Osteocyte (in vitro differentiated cells): ENCODE measurements around the gene SLC17A9. TPM values are rescaled to one million over a fixed set of nuclear protein-coding genes. Genes with fewer than 3 reads are reported as not detected.

Source experiments
- DNase-seq: peaks from one replicate; pipeline ENCODE4 v3.0.0; 2021; ENCODE audit warnings: mixed read lengths; ENCODE audit not compliant: unreplicated experiment; ENCODE audit errors: extremely low spot score
- H3K27ac Mint-ChIP-seq: one replicate; pipeline ENCODE4 v1.8.0; 2021; ENCODE audit warnings: mild to moderate bottlenecking, mixed read lengths; ENCODE audit not compliant: unreplicated experiment
- H3K27me3 Mint-ChIP-seq: one replicate; pipeline ENCODE4 v1.8.0; 2021; ENCODE audit warnings: mixed read lengths; ENCODE audit not compliant: unreplicated experiment
- H3K36me3 Mint-ChIP-seq: one replicate; pipeline ENCODE4 v1.8.0; 2021; ENCODE audit warnings: mixed read lengths; ENCODE audit not compliant: unreplicated experiment
- H3K4me1 Mint-ChIP-seq: one replicate; pipeline ENCODE4 v1.8.0; 2021; ENCODE audit warnings: mixed read lengths; ENCODE audit not compliant: unreplicated experiment
- H3K4me3 Mint-ChIP-seq: one replicate; pipeline ENCODE4 v1.8.0; 2021; ENCODE audit warnings: mild to moderate bottlenecking, moderate library complexity, mixed read lengths; ENCODE audit not compliant: unreplicated experiment
- H3K9me3 Mint-ChIP-seq: one replicate; pipeline ENCODE4 v1.8.0; 2021; ENCODE audit warnings: mixed read lengths; ENCODE audit not compliant: unreplicated experiment
- total RNA-seq: library from RNA; stranded (reverse); gene quantifications from 2 replicates; pipeline ENCODE4 v1.2.1, GENCODE V29; 2021
- TF ChIP-seq, protein P1 (sequence below): fragments of 200-600 bp; sonication (generic); IDR thresholded peaks from 2 replicates; pipeline ENCODE4 v1.5.0; 2021; ENCODE audit warnings: antibody characterized with exemption, mild to moderate bottlenecking, moderate library complexity

The SLC17A9 gene
- total RNA-seq, 1 donor from 2014 or later = not detected

DNA sequence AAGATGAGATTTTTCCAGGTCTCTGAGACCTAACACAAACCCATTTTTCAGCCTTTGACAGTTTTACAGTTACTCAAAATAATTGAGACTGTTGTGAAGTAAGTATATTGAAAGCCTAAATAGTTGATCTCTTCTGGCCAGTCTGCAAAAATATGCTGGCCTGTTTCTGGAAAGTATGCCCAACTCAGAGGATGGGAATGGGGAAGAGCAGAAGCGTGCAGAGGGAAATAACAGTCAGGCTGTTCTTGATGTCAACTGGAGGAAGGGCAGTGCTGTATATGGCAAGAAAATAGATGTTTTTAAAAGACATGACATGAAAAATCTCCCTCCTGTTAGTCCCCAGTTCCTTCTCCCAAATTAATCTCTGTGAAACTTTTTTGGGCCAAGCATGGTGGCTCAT, 10.7 kb upstream of the SLC17A9 start:
- Mint-ChIP-seq H3K4me3 (no peak overlapping the region), H3K27ac (no peak overlapping the region), H3K4me1 (peaks cover 24% of the 10 kb centered on the region), H3K27me3 (no peaks in the 10 kb centered on the region), H3K9me3 (no peaks in the 10 kb centered on the region), H3K36me3 (peaks cover 24% of the 10 kb centered on the region)
- no peak for DNase-seq
- TF ChIP-seq, protein P1, sequence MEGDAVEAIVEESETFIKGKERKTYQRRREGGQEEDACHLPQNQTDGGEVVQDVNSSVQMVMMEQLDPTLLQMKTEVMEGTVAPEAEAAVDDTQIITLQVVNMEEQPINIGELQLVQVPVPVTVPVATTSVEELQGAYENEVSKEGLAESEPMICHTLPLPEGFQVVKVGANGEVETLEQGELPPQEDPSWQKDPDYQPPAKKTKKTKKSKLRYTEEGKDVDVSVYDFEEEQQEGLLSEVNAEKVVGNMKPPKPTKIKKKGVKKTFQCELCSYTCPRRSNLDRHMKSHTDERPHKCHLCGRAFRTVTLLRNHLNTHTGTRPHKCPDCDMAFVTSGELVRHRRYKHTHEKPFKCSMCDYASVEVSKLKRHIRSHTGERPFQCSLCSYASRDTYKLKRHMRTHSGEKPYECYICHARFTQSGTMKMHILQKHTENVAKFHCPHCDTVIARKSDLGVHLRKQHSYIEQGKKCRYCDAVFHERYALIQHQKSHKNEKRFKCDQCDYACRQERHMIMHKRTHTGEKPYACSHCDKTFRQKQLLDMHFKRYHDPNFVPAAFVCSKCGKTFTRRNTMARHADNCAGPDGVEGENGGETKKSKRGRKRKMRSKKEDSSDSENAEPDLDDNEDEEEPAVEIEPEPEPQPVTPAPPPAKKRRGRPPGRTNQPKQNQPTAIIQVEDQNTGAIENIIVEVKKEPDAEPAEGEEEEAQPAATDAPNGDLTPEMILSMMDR = no peak

DNA sequence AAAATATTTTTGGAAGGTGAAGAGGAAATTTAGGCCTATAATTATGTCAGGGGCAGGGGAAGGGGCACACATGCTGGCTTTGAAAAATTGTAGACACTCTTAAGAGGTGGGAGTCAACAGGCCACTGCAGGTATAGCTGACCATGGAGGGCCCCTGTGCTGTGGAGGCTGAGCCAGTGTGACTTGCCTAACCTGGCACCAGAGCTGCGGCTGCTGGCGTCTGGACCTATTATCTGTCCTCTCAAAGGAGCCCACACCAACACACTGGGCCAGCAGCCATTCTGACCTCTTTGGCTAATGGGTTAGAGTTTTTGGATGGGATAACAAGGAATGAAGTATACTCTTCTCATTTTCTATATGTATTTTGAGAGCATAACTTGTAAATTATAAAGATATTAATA, 10.1 kb upstream of the SLC17A9 start:
- no peaks in the 10 kb centered on the region for H3K9me3 Mint-ChIP-seq
- DNase-seq = no peak
- H3K4me3 Mint-ChIP-seq = no peak overlapping the region

DNA sequence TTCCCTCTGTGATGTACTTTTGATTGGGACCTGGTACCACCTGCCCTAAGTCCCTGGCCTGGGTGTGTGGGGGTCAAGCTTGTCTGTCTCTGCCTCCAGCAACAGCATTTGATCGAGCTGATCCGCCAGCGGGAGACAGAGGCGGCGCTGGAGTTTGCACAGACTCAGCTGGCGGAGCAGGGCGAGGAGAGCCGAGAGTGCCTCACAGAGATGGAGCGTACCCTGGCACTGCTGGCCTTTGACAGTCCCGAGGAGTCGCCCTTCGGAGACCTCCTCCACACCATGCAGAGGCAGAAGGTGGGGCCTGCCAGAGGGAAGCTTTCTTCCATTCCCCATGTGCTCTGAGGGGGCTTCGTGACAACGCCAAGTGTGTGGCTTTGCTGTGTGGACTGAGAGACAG, 9.1 kb upstream of the SLC17A9 start:
- H3K27ac Mint-ChIP-seq = no peak overlapping the region
- H3K4me3 Mint-ChIP-seq = no peak overlapping the region
- peaks cover 20% of the 10 kb centered on the region for H3K4me1 Mint-ChIP-seq
- no peak for DNase-seq
- peaks cover 36% of the 10 kb centered on the region for H3K36me3 Mint-ChIP-seq
- H3K27me3 Mint-ChIP-seq = no peaks in the 10 kb centered on the region
- H3K9me3 Mint-ChIP-seq = no peaks in the 10 kb centered on the region
- TF ChIP-seq, protein P1 = no peak

More for the DNA sequence above, 10.1 kb upstream of the SLC17A9 start:
- Mint-ChIP-seq H3K36me3 (peaks cover 30% of the 10 kb centered on the region), H3K27ac (no peak overlapping the region), H3K4me1 (peaks cover 21% of the 10 kb centered on the region), H3K27me3 (no peaks in the 10 kb centered on the region)
- TF ChIP-seq, protein P1 = no peak

DNA sequence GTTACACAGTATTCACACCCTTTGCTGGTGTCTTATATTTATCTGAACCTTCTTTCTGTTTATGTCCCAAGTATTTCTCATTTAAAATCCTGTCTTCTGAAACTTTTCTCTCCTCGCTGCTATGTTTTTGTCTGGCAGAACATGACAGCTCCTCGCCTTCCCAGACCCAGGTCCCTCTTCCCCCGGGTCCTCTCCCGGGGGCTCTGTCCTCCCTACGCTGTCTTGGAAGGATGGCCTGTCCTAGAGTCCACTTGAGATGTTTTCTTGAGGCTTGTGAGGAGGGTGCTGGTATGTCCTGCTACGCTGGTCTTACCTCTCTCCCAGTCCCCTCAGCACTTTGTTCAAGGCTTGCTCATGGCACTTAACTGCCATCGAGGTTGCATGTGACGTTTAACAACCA, 8.3 kb upstream of the SLC17A9 start:
- H3K4me1 Mint-ChIP-seq = peaks cover 12% of the 10 kb centered on the region
- DNase-seq = no peak
- no peaks in the 10 kb centered on the region for H3K27me3 Mint-ChIP-seq
- TF ChIP-seq, protein P1 = no peak
- peaks cover 43% of the 10 kb centered on the region for H3K36me3 Mint-ChIP-seq
- H3K9me3 Mint-ChIP-seq = no peaks in the 10 kb centered on the region
- H3K27ac Mint-ChIP-seq = no peak overlapping the region
- no peak overlapping the region for H3K4me3 Mint-ChIP-seq

DNA sequence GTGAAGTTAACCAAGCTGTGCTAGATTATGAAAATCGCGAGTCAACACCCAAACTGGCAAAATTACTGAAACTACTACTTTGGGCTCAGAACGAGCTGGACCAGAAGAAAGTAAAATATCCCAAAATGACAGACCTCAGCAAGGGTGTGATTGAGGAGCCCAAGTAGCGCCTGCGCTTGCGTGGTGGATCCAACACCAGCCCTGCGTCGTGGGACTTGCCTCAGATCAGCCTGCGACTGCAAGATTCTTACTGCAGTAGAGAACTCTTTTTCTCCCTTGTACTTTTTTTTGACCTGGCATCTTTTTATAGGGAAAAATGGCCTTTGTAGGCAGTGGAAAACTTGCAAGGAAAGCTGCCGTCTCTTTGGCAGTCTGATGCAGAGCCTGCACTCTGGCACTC, 7.8 kb upstream of the SLC17A9 start:
- TF ChIP-seq, protein P1 = no peak
- no peaks in the 10 kb centered on the region for H3K9me3 Mint-ChIP-seq
- H3K27ac Mint-ChIP-seq = no peak overlapping the region
- H3K4me3 Mint-ChIP-seq = no peak overlapping the region
- no peaks in the 10 kb centered on the region for H3K27me3 Mint-ChIP-seq
- H3K36me3 Mint-ChIP-seq = peaks cover 49% of the 10 kb centered on the region
- DNase-seq = no peak
- H3K4me1 Mint-ChIP-seq = peaks cover 6% of the 10 kb centered on the region
